ENCODE data around the gene TPK1. TPM values are rescaled to one million over a fixed set of nuclear protein-coding genes. Genes with fewer than 3 reads are reported as not detected.

The TPK1 gene
- total and polyA plus RNA-seq, 2 of the 8 experiments (the other 6 are each of a cell fraction or from before 2014, with no cell fraction given) = 1.9 to 2.7 TPM

DNA sequence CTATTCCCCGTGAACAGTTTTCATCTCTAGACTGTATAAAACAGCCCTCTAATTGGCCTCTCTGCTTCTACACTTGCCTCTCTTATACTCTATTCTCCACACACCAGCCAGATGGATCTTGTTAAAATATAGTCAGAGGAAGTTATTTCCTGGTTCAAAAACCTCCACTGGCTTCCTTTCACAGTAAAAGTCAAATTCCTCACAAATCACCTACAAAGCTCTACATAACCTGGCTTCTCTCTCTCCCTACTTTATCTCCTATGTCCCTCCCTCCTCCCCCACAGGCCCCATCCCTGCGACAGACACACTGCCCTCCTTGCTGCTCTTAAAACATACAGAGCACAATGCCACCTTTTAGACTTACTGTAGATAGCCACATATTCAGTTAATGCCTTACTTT lies 60.1 kb downstream of the TPK1 start (continued):
- TF ChIP-seq BACH1 (IDR thresholded peaks at IDR 0.05; ENCODE audit: low read length) = no peak
- no peak for TF ChIP-seq PHF8 (conservative IDR thresholded peaks at IDR 0.05; ENCODE audit: low read depth, low read length)
- TF ChIP-seq, protein P1, sequence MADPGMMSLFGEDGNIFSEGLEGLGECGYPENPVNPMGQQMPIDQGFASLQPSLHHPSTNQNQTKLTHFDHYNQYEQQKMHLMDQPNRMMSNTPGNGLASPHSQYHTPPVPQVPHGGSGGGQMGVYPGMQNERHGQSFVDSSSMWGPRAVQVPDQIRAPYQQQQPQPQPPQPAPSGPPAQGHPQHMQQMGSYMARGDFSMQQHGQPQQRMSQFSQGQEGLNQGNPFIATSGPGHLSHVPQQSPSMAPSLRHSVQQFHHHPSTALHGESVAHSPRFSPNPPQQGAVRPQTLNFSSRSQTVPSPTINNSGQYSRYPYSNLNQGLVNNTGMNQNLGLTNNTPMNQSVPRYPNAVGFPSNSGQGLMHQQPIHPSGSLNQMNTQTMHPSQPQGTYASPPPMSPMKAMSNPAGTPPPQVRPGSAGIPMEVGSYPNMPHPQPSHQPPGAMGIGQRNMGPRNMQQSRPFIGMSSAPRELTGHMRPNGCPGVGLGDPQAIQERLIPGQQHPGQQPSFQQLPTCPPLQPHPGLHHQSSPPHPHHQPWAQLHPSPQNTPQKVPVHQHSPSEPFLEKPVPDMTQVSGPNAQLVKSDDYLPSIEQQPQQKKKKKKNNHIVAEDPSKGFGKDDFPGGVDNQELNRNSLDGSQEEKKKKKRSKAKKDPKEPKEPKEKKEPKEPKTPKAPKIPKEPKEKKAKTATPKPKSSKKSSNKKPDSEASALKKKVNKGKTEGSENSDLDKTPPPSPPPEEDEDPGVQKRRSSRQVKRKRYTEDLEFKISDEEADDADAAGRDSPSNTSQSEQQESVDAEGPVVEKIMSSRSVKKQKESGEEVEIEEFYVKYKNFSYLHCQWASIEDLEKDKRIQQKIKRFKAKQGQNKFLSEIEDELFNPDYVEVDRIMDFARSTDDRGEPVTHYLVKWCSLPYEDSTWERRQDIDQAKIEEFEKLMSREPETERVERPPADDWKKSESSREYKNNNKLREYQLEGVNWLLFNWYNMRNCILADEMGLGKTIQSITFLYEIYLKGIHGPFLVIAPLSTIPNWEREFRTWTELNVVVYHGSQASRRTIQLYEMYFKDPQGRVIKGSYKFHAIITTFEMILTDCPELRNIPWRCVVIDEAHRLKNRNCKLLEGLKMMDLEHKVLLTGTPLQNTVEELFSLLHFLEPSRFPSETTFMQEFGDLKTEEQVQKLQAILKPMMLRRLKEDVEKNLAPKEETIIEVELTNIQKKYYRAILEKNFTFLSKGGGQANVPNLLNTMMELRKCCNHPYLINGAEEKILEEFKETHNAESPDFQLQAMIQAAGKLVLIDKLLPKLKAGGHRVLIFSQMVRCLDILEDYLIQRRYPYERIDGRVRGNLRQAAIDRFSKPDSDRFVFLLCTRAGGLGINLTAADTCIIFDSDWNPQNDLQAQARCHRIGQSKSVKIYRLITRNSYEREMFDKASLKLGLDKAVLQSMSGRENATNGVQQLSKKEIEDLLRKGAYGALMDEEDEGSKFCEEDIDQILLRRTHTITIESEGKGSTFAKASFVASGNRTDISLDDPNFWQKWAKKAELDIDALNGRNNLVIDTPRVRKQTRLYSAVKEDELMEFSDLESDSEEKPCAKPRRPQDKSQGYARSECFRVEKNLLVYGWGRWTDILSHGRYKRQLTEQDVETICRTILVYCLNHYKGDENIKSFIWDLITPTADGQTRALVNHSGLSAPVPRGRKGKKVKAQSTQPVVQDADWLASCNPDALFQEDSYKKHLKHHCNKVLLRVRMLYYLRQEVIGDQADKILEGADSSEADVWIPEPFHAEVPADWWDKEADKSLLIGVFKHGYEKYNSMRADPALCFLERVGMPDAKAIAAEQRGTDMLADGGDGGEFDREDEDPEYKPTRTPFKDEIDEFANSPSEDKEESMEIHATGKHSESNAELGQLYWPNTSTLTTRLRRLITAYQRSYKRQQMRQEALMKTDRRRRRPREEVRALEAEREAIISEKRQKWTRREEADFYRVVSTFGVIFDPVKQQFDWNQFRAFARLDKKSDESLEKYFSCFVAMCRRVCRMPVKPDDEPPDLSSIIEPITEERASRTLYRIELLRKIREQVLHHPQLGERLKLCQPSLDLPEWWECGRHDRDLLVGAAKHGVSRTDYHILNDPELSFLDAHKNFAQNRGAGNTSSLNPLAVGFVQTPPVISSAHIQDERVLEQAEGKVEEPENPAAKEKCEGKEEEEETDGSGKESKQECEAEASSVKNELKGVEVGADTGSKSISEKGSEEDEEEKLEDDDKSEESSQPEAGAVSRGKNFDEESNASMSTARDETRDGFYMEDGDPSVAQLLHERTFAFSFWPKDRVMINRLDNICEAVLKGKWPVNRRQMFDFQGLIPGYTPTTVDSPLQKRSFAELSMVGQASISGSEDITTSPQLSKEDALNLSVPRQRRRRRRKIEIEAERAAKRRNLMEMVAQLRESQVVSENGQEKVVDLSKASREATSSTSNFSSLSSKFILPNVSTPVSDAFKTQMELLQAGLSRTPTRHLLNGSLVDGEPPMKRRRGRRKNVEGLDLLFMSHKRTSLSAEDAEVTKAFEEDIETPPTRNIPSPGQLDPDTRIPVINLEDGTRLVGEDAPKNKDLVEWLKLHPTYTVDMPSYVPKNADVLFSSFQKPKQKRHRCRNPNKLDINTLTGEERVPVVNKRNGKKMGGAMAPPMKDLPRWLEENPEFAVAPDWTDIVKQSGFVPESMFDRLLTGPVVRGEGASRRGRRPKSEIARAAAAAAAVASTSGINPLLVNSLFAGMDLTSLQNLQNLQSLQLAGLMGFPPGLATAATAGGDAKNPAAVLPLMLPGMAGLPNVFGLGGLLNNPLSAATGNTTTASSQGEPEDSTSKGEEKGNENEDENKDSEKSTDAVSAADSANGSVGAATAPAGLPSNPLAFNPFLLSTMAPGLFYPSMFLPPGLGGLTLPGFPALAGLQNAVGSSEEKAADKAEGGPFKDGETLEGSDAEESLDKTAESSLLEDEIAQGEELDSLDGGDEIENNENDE (IDR thresholded peaks at IDR 0.05; ENCODE audit: insufficient replicate concordance, low read length) = no peak
- no peak for TF ChIP-seq SP1 (IDR thresholded peaks at IDR 0.05; ENCODE audit: low read depth, low read length)

Measured in H1 (cell line).